HFFc6 (cell line): ENCODE data around the gene ARAP1. TPM values are rescaled to one million over a fixed set of nuclear protein-coding genes. Genes with fewer than 3 reads are reported as not detected.

Source experiments
- DNase-seq: peaks from one replicate; pipeline ENCODE4 v3.0.0-alpha.2; 2018
- H3K27ac Mint-ChIP-seq: 2 replicates; pipeline ENCODE4 v1.8.0; 2020; ENCODE audit warnings: mild to moderate bottlenecking, mixed read lengths
- H3K27me3 Mint-ChIP-seq: 2 replicates; pipeline ENCODE4 v1.8.0; 2021; ENCODE audit warnings: mild to moderate bottlenecking, moderate library complexity, mixed read lengths; ENCODE audit not compliant: insufficient read depth
- H3K36me3 Mint-ChIP-seq: 2 replicates; pipeline ENCODE4 v1.8.0; 2021; ENCODE audit warnings: low read depth, mixed read lengths
- H3K4me1 Mint-ChIP-seq: 2 replicates; pipeline ENCODE4 v1.8.0; 2020; ENCODE audit warnings: low read depth, mixed read lengths
- H3K4me3 Mint-ChIP-seq: 2 replicates; pipeline ENCODE4 v1.8.0; 2020; ENCODE audit warnings: mild to moderate bottlenecking, moderate library complexity, mixed read lengths
- H3K9me3 Mint-ChIP-seq: 2 replicates; pipeline ENCODE4 v1.8.0; 2020; ENCODE audit warnings: mild to moderate bottlenecking, mixed read lengths
- total RNA-seq, 6 experiments: library from RNA; stranded (reverse); fragmentation: NEBNext Ultra II Directional; extraction: Animal tissue kit (Norgen Biotek cat#: 25700); gene quantifications; 2 replicates in 1 of 6; 3 replicates in 5 of 6; pipeline ENCODE4 v1.2.3, GENCODE V29; 2021
- TF ChIP-seq, protein P1 (sequence below): fragments of 200-600 bp; sonication (generic); IDR thresholded peaks from 2 replicates; pipeline ENCODE4 v1.5.0; 2021; ENCODE audit warnings: antibody characterized with exemption, mild to moderate bottlenecking

ARAP1 gene
- total RNA-seq, 6 experiments from 2014 or later, result 42.5 to 49.0 (median 46.8) TPM

DNA sequence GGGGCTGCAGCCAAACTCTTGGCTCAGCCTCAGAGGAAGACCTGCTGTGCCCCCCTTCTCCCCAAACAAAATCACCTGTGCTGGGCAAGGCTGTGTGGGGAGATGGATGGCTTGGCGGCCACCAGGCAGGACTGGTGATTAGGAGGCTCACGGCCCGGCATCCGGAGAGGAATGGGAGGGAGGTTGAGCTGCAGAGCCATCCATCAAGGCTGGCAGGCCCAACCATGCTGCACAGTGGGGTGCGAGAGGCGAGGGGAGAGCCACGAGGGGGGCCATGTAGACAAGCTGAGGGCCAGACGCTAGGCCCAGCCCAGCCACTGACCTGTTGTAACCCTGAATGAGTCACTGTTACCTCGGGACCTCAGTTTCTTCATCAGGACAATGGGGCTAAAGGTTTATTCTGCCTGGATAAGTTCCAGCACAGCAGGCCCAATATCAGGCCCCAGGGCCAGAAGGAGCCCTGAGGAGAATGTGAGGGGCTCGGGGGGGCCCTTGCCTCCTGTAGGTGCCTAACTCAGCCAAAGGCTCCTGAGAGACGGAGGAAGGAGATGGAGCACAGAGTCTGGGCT, 96.2 kb downstream of the ARAP1 start:
- no peaks in the 10 kb centered on the region for H3K4me1 Mint-ChIP-seq
- no peak overlapping the region for H3K27ac Mint-ChIP-seq
- peaks cover 42% of the 10 kb centered on the region for H3K27me3 Mint-ChIP-seq
- DNase-seq, result no peak
- no peaks in the 10 kb centered on the region for H3K36me3 Mint-ChIP-seq
- TF ChIP-seq, protein P1, sequence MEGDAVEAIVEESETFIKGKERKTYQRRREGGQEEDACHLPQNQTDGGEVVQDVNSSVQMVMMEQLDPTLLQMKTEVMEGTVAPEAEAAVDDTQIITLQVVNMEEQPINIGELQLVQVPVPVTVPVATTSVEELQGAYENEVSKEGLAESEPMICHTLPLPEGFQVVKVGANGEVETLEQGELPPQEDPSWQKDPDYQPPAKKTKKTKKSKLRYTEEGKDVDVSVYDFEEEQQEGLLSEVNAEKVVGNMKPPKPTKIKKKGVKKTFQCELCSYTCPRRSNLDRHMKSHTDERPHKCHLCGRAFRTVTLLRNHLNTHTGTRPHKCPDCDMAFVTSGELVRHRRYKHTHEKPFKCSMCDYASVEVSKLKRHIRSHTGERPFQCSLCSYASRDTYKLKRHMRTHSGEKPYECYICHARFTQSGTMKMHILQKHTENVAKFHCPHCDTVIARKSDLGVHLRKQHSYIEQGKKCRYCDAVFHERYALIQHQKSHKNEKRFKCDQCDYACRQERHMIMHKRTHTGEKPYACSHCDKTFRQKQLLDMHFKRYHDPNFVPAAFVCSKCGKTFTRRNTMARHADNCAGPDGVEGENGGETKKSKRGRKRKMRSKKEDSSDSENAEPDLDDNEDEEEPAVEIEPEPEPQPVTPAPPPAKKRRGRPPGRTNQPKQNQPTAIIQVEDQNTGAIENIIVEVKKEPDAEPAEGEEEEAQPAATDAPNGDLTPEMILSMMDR, result no peak
- no peaks in the 10 kb centered on the region for H3K9me3 Mint-ChIP-seq
- H3K4me3 Mint-ChIP-seq, result no peak overlapping the region

DNA sequence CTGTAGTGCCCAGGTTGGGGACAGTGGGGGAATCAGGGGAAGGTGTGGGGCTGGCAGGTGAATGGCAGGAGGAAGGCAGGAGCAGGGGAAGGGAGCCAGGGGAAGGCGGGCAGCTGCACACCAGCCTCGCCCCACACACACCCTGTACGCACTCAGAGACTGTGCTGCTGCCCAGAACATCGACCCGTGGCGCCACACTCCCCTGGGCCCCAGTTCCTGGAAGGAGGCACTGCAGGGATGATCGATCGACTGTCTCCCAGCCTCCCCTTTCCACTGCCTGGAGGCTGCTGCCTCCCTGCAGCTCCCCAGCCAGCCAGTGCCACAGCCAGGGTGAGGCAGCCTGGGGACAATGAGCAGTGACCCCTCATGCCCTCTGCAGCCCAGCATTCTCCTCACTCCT, 97.2 kb downstream of the ARAP1 start:
- DNase-seq, result no peak
- H3K4me3 Mint-ChIP-seq, result no peak overlapping the region
- H3K27ac Mint-ChIP-seq, result no peak overlapping the region
- TF ChIP-seq, protein P1, result no peak
- peaks cover 38% of the 10 kb centered on the region for H3K27me3 Mint-ChIP-seq
- H3K9me3 Mint-ChIP-seq, result no peaks in the 10 kb centered on the region
- no peaks in the 10 kb centered on the region for H3K4me1 Mint-ChIP-seq
- H3K36me3 Mint-ChIP-seq, result no peaks in the 10 kb centered on the region

DNA sequence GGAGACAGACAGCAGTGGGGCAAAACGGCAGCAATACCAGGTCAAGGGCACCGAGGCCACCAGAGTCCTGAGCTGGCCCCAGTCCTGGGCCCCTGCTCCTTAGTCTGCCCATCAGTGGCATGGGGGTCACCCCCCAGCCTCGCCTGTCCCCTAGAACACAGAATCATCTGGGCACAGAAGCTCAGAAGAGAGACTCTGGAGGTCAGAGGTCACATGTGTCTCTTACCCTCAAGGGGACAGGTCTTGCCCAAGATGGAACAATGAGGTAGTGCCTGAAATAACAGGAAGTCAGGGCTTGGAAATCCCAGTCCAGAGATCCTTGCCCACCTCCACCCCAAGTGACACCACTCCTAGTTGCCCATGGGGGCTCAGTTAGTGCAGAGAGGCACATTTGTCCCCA, 98.6 kb downstream of the ARAP1 start:
- no peak for DNase-seq
- H3K27me3 Mint-ChIP-seq, result peaks cover 38% of the 10 kb centered on the region
- no peaks in the 10 kb centered on the region for H3K9me3 Mint-ChIP-seq
- TF ChIP-seq, protein P1, result no peak
- no peaks in the 10 kb centered on the region for H3K36me3 Mint-ChIP-seq
- no peaks in the 10 kb centered on the region for H3K4me1 Mint-ChIP-seq
- H3K27ac Mint-ChIP-seq, result no peak overlapping the region
- H3K4me3 Mint-ChIP-seq, result no peak overlapping the region

DNA sequence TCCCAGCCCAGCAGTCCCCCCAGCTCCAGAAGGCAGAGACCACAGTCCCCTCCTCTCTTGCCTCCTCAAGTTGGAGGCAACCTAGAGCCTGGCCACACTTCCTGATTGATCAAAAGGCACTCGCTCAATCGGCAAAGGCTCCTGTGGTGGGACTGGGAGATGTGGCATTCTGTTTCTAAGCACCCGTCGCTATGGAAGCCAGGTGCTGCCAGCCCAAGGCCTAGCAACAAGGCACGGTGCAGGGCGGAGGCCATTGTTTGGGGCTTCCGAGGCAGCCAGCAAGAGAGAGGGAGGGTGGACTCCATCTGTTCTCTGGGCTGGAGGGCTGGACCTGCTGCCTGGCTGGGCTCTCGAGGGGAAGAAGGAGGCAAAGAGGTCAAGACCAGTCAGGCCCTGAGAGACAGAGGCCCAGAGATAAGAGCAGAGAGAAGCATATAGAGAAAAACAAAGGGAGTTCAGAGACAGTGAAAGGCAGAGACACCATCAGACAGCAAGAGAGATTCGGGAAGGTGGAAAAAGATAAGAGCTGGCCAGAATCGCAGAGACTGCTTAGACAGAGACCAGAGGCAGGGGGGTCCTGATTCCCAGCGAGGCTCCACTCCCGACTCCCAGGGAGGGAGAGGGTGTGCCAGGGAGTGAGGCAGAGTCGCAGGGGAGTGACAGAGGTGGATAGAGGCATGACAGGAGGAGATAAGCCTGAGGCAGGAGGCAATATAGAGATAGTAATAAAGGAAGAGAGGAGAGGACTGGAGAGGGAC, 99.2 kb downstream of the ARAP1 start:
- Mint-ChIP-seq H3K36me3 (no peaks in the 10 kb centered on the region), H3K27ac (no peak overlapping the region), H3K9me3 (no peaks in the 10 kb centered on the region), H3K4me3 (no peak overlapping the region), H3K27me3 (peaks cover 38% of the 10 kb centered on the region), H3K4me1 (no peaks in the 10 kb centered on the region)
- no peak for DNase-seq
- TF ChIP-seq, protein P1, result no peak

DNA sequence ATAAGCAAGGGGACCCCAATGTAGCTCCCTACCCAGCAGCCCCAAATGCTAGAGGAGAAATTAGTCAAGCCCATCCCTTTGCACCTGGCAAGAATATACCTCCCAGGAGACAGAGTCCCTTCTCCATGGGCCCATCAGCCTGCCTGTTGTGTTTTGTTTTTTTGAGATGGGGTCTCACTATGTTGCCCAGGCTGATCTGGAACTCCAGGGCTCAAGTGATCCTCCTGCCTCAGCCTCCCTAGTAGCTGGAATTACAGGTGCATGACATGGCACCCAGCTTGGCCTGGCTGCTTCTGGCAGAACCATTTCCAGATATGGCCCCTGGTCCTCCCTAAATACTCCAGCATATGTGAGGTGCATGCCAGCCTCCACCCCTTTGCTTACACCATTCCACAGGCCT, 100.1 kb downstream of the ARAP1 start:
- DNase-seq, result no peak
- Mint-ChIP-seq H3K27me3 (peaks cover 38% of the 10 kb centered on the region), H3K4me3 (no peak overlapping the region), H3K4me1 (no peaks in the 10 kb centered on the region), H3K36me3 (no peaks in the 10 kb centered on the region), H3K27ac (no peak overlapping the region), H3K9me3 (no peaks in the 10 kb centered on the region)
- TF ChIP-seq, protein P1, result no peak
